A549 (cell line): ENCODE measurements around the gene CPNE1.
"Not testable (repeated sequence)": the region's sequence is repeated elsewhere in the genome, so short reads cannot be mapped to it uniquely, and the experiment has no call there.

ENCODE experiments used
- BHLHE40 ChIP-seq: IDR thresholded peaks from 2 replicates; pipeline ENCODE4 v1.6.1; 2012; ENCODE audit warnings: low read depth, low read length, inconsistent platforms
- CTCF ChIP-seq: fragments of >200 bp; sonication (Bioruptor Twin); formaldehyde crosslinking; IDR thresholded peaks from 3 replicates; pipeline ENCODE4 v1.5.1; 2016
- MAFK ChIP-seq: fragments of 450-650 bp; IDR thresholded peaks from 2 replicates; pipeline ENCODE4 v1.6.1; 2014; ENCODE audit not compliant: partially characterized antibody
- MAX ChIP-seq: IDR thresholded peaks from 2 replicates; pipeline ENCODE4 v1.6.1; 2012
- POLR2A ChIP-seq: IDR thresholded peaks from 2 replicates; pipeline ENCODE4 v1.6.1; 2012; ENCODE audit warnings: mild to moderate bottlenecking, low read length
- REST ChIP-seq: fragments of 200-600 bp; sonication (generic); IDR thresholded peaks from 2 replicates; pipeline ENCODE4 v1.6.1; 2016; ENCODE audit warnings: antibody characterized with exemption, mild to moderate bottlenecking, moderate library complexity
- RFX5 ChIP-seq: fragments of 450-650 bp; IDR thresholded peaks from 2 replicates; pipeline ENCODE4 v1.7.1; 2014; ENCODE audit warnings: antibody characterized with exemption, mild to moderate bottlenecking, moderate library complexity
- ZSCAN20 ChIP-seq: fragments of 250-450 bp; sonication (Bioruptor Pico); IDR thresholded peaks from 2 replicates; pipeline ENCODE4 v1.8.0; 2022; ENCODE audit warnings: mild to moderate bottlenecking, moderate library complexity

- not testable (repeated sequence) for TF ChIP-seq CTCF; ZSCAN20 (CRISPR knock-in tag); REST; MAFK; BHLHE40; RFX5; MAX; POLR2A
Measured at GRCh38 chr20:35713120-35713519, 48.4 kb upstream of the CPNE1 start.
